SU-DHL-6 (cell line): ENCODE results near the gene UBE3C.

Experiments
- CTCF ChIP-seq: fragments of 200-600 bp; sonication (generic); IDR thresholded peaks from one replicate; pipeline ENCODE4 v1.5.1; 2017; ENCODE audit warnings: antibody characterized with exemption, mild to moderate bottlenecking, low read length, moderate library complexity; ENCODE audit not compliant: insufficient read depth, poor library complexity, severe bottlenecking
- EZH2phosphoT487 ChIP-seq: fragments of 200-600 bp; sonication (generic), shearing (Covaris generic); conservative IDR thresholded peaks from 2 replicates; pipeline ENCODE4 v1.6.1; 2018; ENCODE audit warnings: mild to moderate bottlenecking, antibody characterized with exemption, low read length, moderate library complexity, mixed read lengths

GRCh38 chr7:157188091-157188665 lies 49.5 kb downstream of the UBE3C start:
- no peak for TF ChIP-seq CTCF
- TF ChIP-seq EZH2phosphoT487, result no peak
